Lower leg skin (tissue), 4 donors: ENCODE data around the gene GAS2L2. TPM values are rescaled to one million over a fixed set of nuclear protein-coding genes. Genes with fewer than 3 reads are reported as not detected.

Source experiments
- DNase-seq, 2 donors: peaks; one replicate each; pipeline ENCODE4 v3.0.0-alpha.2; 2019; ENCODE audit warnings: low spot score in 2 of 2
- H3K4me3 ChIP-seq: fragments of 200-600 bp; sonication (generic); 2 replicates; pipeline ENCODE4 v1.5.1; 2017; ENCODE audit warnings: mild to moderate bottlenecking, low read depth; ENCODE audit not compliant: poor library complexity, severe bottlenecking
- CTCF ChIP-seq, 3 donors: fragments of 450-650 bp; IDR thresholded peaks; one replicate each; pipeline ENCODE4 v1.5.1; 2016; ENCODE audit warnings: antibody characterized with exemption in 3 of 3, mild to moderate bottlenecking in 3 of 3, moderate library complexity in 2 of 3
- POLR2A ChIP-seq, 2 donors: fragments of 450-650 bp; IDR thresholded peaks; one replicate each; pipeline ENCODE4 v1.6.1; 2016 to 2017; ENCODE audit warnings: antibody characterized with exemption in 2 of 2, mild to moderate bottlenecking in 1 of 2, moderate library complexity in 1 of 2
- WGBS, 2 donors: methylation state at CpG; one replicate each; pipeline ENCODE4 v1.1.5; 2018; 5-methylcytosine and 5-hydroxymethylcytosine counted together
- intact Hi-C: fragments of 100-400 bp; cut with DNase I; formaldehyde crosslinking; loops from one replicate; pipeline ENCODE4 v1.15.0; 2023; ENCODE audit warnings: low total_unique reads
- total RNA-seq, 4 donors: library from RNA; depleted of rRNA; stranded (reverse); fragments of >200 nt; gene quantifications; one replicate each; pipeline ENCODE4 v1.1.0, GENCODE V29; 2016

GAS2L2 gene
- total RNA-seq, 4 donors from 2014 or later, result 0.93 TPM; not detected in 3

DNA sequence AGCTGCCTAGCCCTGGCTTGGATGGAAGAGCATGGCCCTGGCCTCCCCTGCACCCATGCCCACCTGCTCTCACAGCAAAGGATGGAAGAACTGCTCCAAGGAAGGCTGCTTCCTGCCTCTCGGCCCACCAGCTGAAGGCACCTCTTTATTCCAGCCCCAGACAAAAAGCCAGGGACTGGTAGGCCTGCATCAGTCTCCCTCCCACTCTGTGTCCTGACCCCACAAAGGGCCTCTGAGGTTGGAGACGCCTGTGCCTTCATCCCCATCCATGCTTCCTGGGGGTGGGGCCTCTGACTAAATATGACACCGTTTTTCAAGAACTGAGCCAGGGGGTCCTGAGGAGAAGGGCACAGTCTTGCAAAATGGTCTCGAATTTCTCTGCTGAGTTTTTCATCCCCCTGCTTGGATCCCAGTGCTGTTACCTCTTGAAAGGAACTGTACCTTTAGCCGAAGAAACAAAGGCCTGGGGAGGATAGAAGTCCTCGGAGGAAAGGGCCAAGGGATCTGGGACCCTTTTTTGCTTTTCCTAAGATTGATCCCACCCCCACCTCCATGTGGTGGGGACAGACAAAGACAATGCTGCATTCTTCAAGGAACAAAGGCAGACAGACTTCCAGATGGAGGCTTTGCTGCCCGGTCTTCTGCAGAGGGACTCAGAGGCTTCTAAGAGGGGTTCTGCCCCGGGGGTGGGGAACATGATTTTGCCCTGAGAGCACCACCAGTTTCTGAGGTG lies 12.9 kb upstream of the GAS2L2 start:
- no peak for DNase-seq
- intact Hi-C loops, result loop anchor here (2.0 kb wide), 1 partner anchor 41 kb away; no protein-coding TSS in a partner anchor
- H3K4me3 ChIP-seq, result no peak overlapping the region
- 77 to 84% methylated on average over 8 of the region's 8 CpGs for WGBS, 2 donors
- no peak for TF ChIP-seq CTCF (IDR thresholded peaks at IDR 0.05)
- TF ChIP-seq POLR2A (IDR thresholded peaks at IDR 0.05), result no peak

DNA sequence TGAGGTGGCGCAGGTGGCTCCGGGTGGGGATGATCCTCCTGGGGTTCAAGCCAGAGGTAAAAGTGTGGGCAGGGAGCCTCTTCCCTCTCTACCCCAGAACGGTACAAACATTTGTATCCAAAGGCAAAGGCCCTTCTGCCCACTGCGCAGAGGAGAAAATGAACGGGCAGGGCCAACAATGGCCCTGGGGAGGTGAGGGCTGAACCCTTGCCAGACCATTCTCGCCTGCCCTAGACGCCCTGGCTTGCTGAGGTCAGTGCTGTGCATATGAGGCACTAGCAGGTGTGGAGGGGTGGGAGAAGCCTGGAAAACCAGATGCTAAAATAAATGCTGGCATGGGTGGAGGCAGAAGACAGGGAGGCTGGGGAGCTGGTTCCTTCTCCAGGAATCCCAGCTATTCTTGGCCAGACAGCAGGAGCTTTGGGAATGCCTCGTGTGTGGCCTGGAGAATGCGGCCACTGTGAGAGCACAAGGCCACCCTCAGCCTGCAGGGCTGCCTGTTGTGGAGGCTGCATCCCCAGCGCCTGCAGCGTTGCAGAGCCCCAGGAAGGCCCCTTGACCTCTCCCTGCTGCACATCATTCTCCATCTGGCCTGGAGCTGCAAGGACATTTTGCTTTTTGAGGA lies 12.2 kb upstream of the GAS2L2 start:
- 64 to 68% methylated on average over 11 of the region's 11 CpGs for WGBS, 2 donors
- TF ChIP-seq POLR2A (IDR thresholded peaks at IDR 0.05) (no peak), CTCF (IDR thresholded peaks at IDR 0.05) (no peak)
- intact Hi-C loops, result loop anchor here (2.0 kb wide), 1 partner anchor 42 kb away; no protein-coding TSS in a partner anchor
- no peak for DNase-seq
- no peak overlapping the region for H3K4me3 ChIP-seq

GRCh38 chr17:35764123-35764991 lies 11.3 kb upstream of the GAS2L2 start:
- H3K4me3 ChIP-seq, result no peak overlapping the region
- peak; percentile 47 to 96 for DNase-seq
- TF ChIP-seq CTCF (IDR thresholded peaks at IDR 0.05) (peak in 1 of 3 donors; percentile 81), POLR2A (IDR thresholded peaks at IDR 0.05) (no peak)
- intact Hi-C loops, result loop anchor here (2.0 kb wide), 1 partner anchor 42 kb away; no protein-coding TSS in a partner anchor
- 5 to 6% methylated on average over 55 to 63 of the region's 75 CpGs for WGBS, 2 donors

DNA sequence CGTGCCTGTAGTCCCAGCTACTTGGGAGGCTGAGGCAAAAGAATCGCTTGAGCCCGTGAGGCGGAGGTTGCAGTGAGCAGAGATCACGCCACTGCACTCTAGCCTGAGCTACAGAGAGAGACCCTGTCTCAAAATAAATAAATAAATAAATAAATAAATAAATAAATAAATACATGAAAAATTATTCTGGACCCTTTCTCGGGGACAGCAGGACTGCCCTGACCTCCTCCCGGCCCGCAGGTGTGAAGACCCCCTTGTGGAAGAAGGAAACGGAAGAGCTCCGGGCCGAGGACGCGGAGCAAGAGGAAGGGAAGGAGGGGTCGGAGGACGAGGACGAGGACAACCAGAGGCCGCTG lies 10.7 kb upstream of the GAS2L2 start:
- WGBS, 2 donors, result 30 to 33% methylated on average over 17 of the region's 17 CpGs
- no peak overlapping the region for H3K4me3 ChIP-seq
- TF ChIP-seq POLR2A (IDR thresholded peaks at IDR 0.05) (no peak), CTCF (IDR thresholded peaks at IDR 0.05) (no peak)
- intact Hi-C loops, result loop anchor here (2.0 kb wide), 1 partner anchor 43 kb away; no protein-coding TSS in a partner anchor
- no peak for DNase-seq

DNA sequence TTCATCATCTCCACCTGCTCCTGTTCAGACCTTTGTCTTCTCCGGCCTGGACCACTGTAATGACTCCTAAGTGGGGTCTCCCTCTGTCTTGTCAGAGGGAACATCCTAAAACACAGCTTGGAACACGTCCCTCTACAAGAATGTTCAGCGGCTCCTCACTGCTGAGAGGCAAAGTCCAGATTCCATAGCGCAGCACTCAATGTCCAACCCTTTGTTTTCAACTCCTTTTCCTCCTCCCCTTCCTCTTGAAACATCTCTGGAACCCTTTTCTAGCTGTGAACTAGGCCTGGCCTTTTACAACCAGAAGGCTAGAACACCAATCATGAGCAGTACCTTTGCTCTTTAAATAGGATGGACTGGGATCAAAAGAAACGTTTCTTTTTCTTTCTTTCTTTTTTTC lies 8.6 kb upstream of the GAS2L2 start:
- intact Hi-C loops, result no loop called here
- no peak overlapping the region for H3K4me3 ChIP-seq
- no peak for TF ChIP-seq POLR2A (IDR thresholded peaks at IDR 0.05)
- TF ChIP-seq CTCF (IDR thresholded peaks at IDR 0.05), result no peak
- DNase-seq, result no peak
- 82 to 83% methylated on average over 5 of the region's 5 CpGs for WGBS, 2 donors
